HepG2 (cell line): ENCODE data around the gene SIGLEC10. TPM values are rescaled to one million over a fixed set of nuclear protein-coding genes. Genes with fewer than 3 reads are reported as not detected.
A peak's percentile ranks its signal among the peaks of the same experiment; 100 is the strongest.

ENCODE experiments used
- CBFB ChIP-seq: sonication (generic); formaldehyde crosslinking; IDR thresholded peaks from 2 replicates; pipeline ENCODE4 v1.4.0; 2020; ENCODE audit warnings: missing genetic modification reagents
- CEBPG ChIP-seq: IDR thresholded peaks from 2 replicates; pipeline ENCODE4 v1.6.1; 2016
- KLF15 ChIP-seq: sonication (generic); formaldehyde crosslinking; IDR thresholded peaks from 2 replicates; pipeline ENCODE4 v1.8.1; 2023; ENCODE audit warnings: borderline replicate concordance, mild to moderate bottlenecking, inconsistent platforms, missing genetic modification reagents, mixed read lengths
- MXI1 ChIP-seq: IDR thresholded peaks from 3 replicates; pipeline ENCODE4 v1.6.1; 2012; ENCODE audit warnings: low read depth, low read length, inconsistent platforms, borderline replicate concordance
- NFKB2 ChIP-seq: sonication (generic); formaldehyde crosslinking; IDR thresholded peaks from 2 replicates; pipeline ENCODE4 v1.4.0; 2020; ENCODE audit warnings: missing genetic modification reagents, borderline replicate concordance
- SMARCC2 ChIP-seq: fragments of 450-650 bp; IDR thresholded peaks from 2 replicates; pipeline ENCODE4 v1.6.1; 2017; ENCODE audit warnings: antibody characterized with exemption, mild to moderate bottlenecking
- U2AF2 ChIP-seq: fragments of 200-400 bp; formaldehyde crosslinking; IDR thresholded peaks from 2 replicates; pipeline ENCODE4 v1.6.1; 2017; ENCODE audit warnings: low read depth, mild to moderate bottlenecking, low read length
- ZNF383 ChIP-seq: sonication (generic); formaldehyde crosslinking; IDR thresholded peaks from 2 replicates; pipeline ENCODE4 v1.4.0; 2020; ENCODE audit warnings: missing genetic modification reagents, mild to moderate bottlenecking, borderline replicate concordance
- ZNF749 ChIP-seq: sonication (generic); formaldehyde crosslinking; IDR thresholded peaks from 2 replicates; pipeline ENCODE4 v1.8.0; 2022; ENCODE audit warnings: mild to moderate bottlenecking, missing genetic modification reagents, moderate library complexity, borderline replicate concordance
- ZNF891 ChIP-seq: sonication (generic); formaldehyde crosslinking; IDR thresholded peaks from 2 replicates; pipeline ENCODE4 v1.5.0; 2020; ENCODE audit warnings: mild to moderate bottlenecking, missing genetic modification reagents
- polyA plus RNA-seq, 8 experiments: library from polyadenylated mRNA; depleted of rRNA in 3 of 8; stranded (reverse) in 7 of 8; unstranded in 1 of 8; fragments of >200 nt; fragmentation: Illumina TruSeq in 4 of 8; extraction: Trizol in 4 of 8; gene quantifications; 2 replicates each; pipeline versions ENCODE4 v1.2.1 to v1.2.3, GENCODE V29; 2011 to 2016; ENCODE audit warnings: low read depth in 4 of 8, missing spikeins in 1 of 8, mixed read lengths in 1 of 8; ENCODE audit not compliant: insufficient read depth in 1 of 8
- total RNA-seq, 5 experiments: library from RNA; depleted of rRNA; stranded (reverse); fragments of >200 nt; fragmentation: Illumina TruSeq; extraction: Trizol; gene quantifications; 2 replicates each; pipeline ENCODE4 v1.2.3, GENCODE V29; 2016; ENCODE audit warnings: low read depth in 1 of 5
- TF ChIP-seq, protein P1 (sequence below): sonication (generic); formaldehyde crosslinking; IDR thresholded peaks from 2 replicates; pipeline ENCODE4 v1.4.0; 2020; ENCODE audit warnings: missing genetic modification reagents
- TF ChIP-seq, protein P2 (sequence below): IDR thresholded peaks from 2 replicates; pipeline ENCODE4 v1.6.1; 2016
- TF ChIP-seq, protein P3 (sequence below): sonication (generic); formaldehyde crosslinking; IDR thresholded peaks from 2 replicates; pipeline ENCODE4 v1.4.0; 2020; ENCODE audit warnings: missing genetic modification reagents
- TF ChIP-seq, protein P4 (sequence below): sonication (generic); formaldehyde crosslinking; IDR thresholded peaks from 2 replicates; pipeline ENCODE4 v1.8.0; 2022; ENCODE audit warnings: mild to moderate bottlenecking, missing genetic modification reagents, moderate library complexity
- TF ChIP-seq, protein P5 (sequence below): sonication (generic); formaldehyde crosslinking; IDR thresholded peaks from 2 replicates; pipeline ENCODE4 v1.4.0; 2020; ENCODE audit warnings: mild to moderate bottlenecking, missing genetic modification reagents, borderline replicate concordance
- TF ChIP-seq, protein P6 (sequence below): sonication (generic); formaldehyde crosslinking; IDR thresholded peaks from 2 replicates; pipeline ENCODE4; 2020; ENCODE audit warnings: missing genetic modification reagents, mild to moderate bottlenecking, borderline replicate concordance
- TF ChIP-seq, protein P7 (sequence below): sonication (generic); formaldehyde crosslinking; IDR thresholded peaks from 2 replicates; pipeline ENCODE4 v1.4.0; 2020; ENCODE audit warnings: mild to moderate bottlenecking, missing genetic modification reagents

SIGLEC10 gene
- total and polyA plus RNA-seq, 2 of the 13 experiments (the other 11 are each of a cell fraction or from before 2014, with no cell fraction given), result not detected

DNA sequence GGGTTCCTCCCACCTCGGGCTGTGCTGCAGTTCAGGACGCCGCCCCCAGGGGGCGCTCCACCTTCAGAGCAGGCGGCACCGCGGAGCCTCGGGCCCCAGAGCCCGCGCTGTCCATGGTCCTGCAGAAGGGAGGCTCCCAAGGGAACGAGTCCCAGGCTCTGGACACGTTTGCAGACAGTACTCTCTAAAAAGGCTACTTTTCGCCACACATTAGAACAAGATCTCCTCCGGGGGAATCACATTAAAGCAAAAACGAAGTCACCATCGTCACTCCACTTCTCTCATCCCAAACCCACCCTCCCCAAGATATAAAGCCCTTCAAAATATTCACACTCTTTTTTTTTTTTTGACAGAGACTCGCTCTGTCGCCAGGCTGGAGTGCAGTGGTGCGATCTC is 4.6 kb upstream of the SIGLEC10 start (continued):
- TF ChIP-seq, protein P1, sequence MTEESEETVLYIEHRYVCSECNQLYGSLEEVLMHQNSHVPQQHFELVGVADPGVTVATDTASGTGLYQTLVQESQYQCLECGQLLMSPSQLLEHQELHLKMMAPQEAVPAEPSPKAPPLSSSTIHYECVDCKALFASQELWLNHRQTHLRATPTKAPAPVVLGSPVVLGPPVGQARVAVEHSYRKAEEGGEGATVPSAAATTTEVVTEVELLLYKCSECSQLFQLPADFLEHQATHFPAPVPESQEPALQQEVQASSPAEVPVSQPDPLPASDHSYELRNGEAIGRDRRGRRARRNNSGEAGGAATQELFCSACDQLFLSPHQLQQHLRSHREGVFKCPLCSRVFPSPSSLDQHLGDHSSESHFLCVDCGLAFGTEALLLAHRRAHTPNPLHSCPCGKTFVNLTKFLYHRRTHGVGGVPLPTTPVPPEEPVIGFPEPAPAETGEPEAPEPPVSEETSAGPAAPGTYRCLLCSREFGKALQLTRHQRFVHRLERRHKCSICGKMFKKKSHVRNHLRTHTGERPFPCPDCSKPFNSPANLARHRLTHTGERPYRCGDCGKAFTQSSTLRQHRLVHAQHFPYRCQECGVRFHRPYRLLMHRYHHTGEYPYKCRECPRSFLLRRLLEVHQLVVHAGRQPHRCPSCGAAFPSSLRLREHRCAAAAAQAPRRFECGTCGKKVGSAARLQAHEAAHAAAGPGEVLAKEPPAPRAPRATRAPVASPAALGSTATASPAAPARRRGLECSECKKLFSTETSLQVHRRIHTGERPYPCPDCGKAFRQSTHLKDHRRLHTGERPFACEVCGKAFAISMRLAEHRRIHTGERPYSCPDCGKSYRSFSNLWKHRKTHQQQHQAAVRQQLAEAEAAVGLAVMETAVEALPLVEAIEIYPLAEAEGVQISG (CRISPR knock-in tag), result peak; percentile 89
- TF ChIP-seq, protein P2, sequence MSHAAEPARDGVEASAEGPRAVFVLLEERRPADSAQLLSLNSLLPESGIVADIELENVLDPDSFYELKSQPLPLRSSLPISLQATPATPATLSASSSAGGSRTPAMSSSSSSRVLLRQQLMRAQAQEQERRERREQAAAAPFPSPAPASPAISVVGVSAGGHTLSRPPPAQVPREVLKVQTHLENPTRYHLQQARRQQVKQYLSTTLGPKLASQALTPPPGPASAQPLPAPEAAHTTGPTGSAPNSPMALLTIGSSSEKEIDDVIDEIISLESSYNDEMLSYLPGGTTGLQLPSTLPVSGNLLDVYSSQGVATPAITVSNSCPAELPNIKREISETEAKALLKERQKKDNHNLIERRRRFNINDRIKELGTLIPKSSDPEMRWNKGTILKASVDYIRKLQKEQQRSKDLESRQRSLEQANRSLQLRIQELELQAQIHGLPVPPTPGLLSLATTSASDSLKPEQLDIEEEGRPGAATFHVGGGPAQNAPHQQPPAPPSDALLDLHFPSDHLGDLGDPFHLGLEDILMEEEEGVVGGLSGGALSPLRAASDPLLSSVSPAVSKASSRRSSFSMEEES (CRISPR knock-in tag), result peak; percentile 95
- no peak for TF ChIP-seq SMARCC2
- TF ChIP-seq, protein P3, sequence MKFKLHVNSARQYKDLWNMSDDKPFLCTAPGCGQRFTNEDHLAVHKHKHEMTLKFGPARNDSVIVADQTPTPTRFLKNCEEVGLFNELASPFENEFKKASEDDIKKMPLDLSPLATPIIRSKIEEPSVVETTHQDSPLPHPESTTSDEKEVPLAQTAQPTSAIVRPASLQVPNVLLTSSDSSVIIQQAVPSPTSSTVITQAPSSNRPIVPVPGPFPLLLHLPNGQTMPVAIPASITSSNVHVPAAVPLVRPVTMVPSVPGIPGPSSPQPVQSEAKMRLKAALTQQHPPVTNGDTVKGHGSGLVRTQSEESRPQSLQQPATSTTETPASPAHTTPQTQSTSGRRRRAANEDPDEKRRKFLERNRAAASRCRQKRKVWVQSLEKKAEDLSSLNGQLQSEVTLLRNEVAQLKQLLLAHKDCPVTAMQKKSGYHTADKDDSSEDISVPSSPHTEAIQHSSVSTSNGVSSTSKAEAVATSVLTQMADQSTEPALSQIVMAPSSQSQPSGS (CRISPR knock-in tag), result peak; percentile 95
- no peak for TF ChIP-seq ZNF383 (CRISPR knock-in tag)
- TF ChIP-seq ZNF891, result peak; percentile 98
- TF ChIP-seq, protein P4, sequence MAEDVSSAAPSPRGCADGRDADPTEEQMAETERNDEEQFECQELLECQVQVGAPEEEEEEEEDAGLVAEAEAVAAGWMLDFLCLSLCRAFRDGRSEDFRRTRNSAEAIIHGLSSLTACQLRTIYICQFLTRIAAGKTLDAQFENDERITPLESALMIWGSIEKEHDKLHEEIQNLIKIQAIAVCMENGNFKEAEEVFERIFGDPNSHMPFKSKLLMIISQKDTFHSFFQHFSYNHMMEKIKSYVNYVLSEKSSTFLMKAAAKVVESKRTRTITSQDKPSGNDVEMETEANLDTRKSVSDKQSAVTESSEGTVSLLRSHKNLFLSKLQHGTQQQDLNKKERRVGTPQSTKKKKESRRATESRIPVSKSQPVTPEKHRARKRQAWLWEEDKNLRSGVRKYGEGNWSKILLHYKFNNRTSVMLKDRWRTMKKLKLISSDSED, result peak; percentile 91; the same call in 1 of the 2 replicates
- TF ChIP-seq, protein P5, sequence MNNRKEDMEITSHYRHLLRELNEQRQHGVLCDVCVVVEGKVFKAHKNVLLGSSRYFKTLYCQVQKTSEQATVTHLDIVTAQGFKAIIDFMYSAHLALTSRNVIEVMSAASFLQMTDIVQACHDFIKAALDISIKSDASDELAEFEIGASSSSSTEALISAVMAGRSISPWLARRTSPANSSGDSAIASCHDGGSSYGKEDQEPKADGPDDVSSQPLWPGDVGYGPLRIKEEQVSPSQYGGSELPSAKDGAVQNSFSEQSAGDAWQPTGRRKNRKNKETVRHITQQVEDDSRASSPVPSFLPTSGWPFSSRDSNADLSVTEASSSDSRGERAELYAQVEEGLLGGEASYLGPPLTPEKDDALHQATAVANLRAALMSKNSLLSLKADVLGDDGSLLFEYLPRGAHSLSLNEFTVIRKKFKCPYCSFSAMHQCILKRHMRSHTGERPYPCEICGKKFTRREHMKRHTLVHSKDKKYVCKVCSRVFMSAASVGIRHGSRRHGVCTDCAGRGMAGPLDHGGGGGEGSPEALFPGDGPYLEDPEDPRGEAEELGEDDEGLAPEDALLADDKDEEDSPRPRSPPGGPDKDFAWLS (CRISPR knock-in tag), result no peak
- TF ChIP-seq, protein P6, sequence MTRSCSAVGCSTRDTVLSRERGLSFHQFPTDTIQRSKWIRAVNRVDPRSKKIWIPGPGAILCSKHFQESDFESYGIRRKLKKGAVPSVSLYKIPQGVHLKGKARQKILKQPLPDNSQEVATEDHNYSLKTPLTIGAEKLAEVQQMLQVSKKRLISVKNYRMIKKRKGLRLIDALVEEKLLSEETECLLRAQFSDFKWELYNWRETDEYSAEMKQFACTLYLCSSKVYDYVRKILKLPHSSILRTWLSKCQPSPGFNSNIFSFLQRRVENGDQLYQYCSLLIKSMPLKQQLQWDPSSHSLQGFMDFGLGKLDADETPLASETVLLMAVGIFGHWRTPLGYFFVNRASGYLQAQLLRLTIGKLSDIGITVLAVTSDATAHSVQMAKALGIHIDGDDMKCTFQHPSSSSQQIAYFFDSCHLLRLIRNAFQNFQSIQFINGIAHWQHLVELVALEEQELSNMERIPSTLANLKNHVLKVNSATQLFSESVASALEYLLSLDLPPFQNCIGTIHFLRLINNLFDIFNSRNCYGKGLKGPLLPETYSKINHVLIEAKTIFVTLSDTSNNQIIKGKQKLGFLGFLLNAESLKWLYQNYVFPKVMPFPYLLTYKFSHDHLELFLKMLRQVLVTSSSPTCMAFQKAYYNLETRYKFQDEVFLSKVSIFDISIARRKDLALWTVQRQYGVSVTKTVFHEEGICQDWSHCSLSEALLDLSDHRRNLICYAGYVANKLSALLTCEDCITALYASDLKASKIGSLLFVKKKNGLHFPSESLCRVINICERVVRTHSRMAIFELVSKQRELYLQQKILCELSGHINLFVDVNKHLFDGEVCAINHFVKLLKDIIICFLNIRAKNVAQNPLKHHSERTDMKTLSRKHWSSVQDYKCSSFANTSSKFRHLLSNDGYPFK, result peak; percentile 71; the same call in 1 of the 2 replicates
- peak; percentile 58; the same call in 1 of the 2 replicates for TF ChIP-seq CBFB (CRISPR knock-in tag)
- TF ChIP-seq KLF15 (CRISPR knock-in tag), result peak; percentile 98
- TF ChIP-seq, protein P7, sequence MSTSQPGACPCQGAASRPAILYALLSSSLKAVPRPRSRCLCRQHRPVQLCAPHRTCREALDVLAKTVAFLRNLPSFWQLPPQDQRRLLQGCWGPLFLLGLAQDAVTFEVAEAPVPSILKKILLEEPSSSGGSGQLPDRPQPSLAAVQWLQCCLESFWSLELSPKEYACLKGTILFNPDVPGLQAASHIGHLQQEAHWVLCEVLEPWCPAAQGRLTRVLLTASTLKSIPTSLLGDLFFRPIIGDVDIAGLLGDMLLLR (CRISPR knock-in tag), result peak; percentile 95
- peak; percentile 71; the same call in 1 of the 3 replicates for TF ChIP-seq MXI1
- TF ChIP-seq NFKB2 (CRISPR knock-in tag), result peak; percentile 100
- peak; percentile 94; the same call in 1 of the 2 replicates for TF ChIP-seq ZNF749 (CRISPR knock-in tag)
- TF ChIP-seq U2AF2, result no peak
- peak; percentile 46; the same call in 1 of the 2 replicates for TF ChIP-seq CEBPG (CRISPR knock-in tag)
